EH (cell line): ENCODE results near the gene CACNA2D3.
A peak's percentile ranks its signal among the peaks of the same experiment; 100 is the strongest.

Source experiments
- DNase-seq: peaks from one replicate; pipeline ENCODE4 v3.0.0-alpha.2; 2015; ENCODE audit warnings: low read depth

CACNA2D3 gene

DNA sequence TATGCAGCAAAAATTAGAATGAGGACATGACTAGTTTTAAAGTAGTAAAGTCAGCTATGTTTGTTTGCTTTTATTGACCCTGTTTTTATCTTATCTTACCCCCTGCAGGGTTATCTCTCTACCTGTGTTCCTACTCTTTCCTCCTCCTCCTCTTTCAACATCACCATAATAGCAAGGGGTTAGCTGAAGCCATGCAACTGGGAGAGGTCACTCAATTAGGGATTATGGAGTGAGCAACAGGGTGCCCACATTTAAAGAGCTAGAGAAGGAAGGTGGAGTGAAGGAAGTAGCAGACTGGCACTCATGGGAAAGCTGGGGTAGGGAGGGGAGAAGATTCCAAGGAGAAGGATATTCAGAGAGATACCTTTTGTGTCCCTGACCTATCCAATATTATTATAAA, 679.6 kb downstream of the CACNA2D3 start:
- no peak for DNase-seq

DNA sequence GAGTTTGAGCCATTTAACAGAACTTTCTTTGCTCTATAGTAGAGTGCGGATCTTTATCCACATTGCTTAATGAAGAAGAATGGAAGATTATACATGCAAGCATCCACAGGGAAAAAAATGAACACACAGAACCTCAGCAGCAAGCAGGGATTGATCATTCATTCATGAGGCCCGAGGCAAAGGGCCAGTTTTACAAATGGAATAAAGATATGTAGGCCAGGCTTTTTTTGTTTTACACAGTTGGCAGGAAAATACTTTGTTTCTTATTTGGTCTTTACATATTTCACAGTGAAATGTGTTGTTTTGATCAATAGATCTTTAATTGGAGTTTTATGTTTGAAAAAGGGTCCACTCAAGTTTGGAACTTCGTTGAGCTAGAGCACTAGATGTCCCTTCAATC, 688.0 kb downstream of the CACNA2D3 start:
- DNase-seq = no peak

DNA sequence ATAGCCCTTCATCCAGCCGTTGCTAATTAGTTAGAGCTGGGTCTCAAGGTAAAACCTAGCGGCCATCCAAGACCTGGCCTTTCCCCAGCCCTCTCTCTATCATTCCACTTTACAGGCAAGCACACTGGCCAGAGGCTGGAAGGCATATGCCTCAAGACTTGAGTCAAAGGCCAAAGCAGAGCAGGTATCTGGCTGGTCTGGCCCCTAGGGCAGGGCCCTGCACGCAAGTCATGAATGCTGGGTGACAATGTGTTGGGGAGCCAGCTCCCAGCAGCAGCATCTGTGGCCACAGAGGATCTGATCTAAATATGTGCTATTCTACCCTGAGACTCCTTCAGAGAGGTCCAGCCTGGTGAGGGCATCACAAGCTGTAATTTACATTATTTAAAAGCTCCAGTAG, 691.9 kb downstream of the CACNA2D3 start:
- no peak for DNase-seq

DNA sequence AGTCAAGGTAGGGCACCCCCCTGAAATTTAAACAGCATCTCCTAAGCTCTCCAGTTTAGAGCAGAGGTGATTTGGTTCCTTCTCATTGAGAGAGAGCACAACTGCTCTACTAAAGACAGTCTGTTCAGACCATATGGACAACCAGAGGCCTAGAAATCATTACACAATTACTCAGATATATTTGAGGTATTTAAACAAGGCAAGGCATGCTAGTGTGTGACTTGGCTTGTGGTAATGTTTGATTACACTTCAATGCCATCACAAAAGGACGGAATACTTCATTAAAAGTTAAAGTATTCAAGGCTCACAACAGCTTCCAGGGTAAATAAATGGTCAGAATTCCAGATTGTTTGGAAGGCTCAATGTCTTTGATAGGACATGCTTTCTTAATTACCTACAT, 695.3 kb downstream of the CACNA2D3 start:
- peak; percentile 85 for DNase-seq

DNA sequence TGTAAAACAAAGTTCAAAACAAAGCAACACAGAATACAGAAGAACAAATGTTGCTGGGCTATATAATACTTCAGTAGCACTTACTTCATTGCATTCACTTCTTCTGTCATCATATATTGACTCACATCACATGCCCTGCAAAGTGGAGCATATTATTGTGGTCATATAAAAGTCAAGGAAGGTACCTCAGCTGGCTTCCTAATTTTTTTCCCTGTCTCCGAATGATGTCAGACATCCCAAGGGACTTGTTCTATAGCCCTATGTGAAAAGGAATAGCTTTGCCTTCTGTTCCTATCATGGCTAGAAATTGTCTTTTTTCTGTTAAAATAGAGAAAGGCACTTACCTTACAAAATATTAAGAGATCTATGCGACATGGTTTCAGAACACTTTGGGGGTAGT, 696.1 kb downstream of the CACNA2D3 start:
- peak; percentile 22 for DNase-seq

DNA sequence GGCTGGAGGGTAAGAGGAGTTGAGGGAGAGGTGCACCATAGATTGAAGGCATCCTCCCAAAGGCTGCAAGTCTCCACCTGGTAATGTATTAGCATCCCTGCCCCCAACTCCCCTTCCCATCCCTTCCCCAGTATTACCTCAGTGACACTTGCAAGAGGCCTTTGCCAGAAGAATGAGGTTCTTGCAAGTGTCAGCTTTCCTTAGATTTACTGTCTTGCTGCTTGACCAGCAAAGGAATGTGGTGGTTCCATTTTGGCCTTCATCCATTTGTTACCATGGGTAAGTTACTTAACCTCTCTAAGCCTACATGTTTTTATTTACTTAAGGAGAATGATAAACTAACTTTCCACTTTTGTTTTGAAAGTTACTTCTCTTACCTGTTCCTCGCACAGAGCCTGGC, 696.6 kb downstream of the CACNA2D3 start:
- DNase-seq = peak; percentile 54

DNA sequence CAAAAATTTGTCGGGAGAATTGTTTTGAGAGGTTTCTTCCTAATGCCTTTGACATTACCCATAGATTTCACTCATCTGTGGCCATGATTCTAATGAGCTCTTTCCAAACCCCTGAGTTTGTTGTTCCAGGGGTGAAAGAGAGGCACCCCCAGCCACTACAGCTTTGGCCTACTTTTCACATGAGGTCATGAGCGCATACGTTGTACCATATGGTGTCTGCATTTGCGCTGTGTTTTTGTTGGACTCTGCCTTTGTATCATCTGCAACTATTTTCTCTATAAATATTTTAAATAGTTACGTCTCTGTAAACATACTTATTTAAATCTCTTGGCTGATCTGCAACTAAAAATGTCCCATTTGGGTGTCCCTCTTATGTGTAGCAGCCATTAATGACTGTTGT, 697.6 kb downstream of the CACNA2D3 start:
- peak; percentile 72 for DNase-seq

DNA sequence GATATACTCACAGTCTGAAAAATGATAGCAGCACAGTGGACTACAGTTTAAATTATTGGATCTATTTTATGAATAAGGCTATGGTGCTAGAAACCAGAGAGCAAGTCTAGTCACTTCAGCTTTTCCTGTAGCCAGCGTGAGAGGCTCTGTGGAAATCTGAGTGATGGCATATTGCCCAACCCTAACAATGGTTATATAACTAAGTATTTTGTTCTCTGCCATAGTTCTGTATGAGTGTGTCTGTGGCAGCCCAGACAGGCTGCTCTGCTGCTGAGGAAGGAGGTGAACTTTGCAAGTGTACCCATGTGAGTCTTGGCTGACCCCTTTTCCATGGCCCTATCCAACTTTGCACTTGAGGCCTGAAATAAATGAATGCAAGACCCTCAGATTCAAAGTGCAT, 699.9 kb downstream of the CACNA2D3 start:
- peak; percentile 69 for DNase-seq

DNA sequence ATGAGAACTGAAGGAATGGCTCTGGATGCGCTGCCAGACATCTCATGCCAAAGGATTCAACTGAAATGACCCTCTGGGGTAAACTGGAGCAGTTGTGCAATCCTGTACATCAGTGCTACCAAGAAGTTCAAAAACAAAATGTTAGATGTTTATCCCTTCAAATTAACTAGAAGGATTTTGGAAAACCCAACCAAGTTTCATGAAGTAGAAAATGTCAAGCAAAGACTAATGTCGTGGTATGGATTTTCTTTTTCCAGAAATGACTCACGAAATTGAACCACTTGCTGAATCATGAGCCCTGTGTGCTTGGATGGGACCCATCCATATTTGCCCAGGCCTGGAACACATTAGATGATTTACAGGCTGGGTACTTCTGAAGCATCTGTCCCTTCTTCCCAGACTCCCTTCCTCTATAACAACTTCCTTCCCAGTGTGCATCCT, 703.9 kb downstream of the CACNA2D3 start:
- peak; percentile 78 for DNase-seq

DNA sequence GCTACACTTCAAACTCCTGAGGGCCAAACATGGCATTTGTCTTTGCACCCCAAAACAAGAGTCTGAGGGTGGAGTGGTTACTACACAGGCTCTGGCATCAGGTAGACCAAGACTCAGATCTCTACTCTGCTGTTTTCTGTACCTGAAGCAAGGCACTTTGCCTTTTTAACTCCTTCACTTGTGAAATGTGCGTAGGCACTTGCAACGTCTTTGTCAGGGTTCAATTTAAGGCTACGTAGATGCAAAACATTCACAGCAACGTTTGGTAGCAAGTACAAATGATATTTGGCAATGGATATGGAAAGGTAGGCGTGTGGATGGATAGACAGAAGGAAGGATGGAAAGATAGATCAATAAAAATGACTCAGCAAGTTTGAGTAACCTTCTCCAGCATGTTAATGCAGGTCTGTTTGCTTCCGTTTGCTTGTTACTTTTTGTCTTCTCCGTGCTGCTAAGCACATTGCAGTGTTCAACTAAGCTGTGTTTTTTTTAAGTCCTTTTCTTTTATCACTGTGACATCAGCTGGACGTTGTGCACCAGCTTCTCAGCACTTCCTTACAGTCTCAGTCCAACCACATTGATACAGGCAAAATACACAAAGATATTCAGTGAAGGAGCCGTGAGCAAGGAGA, 704.8 kb downstream of the CACNA2D3 start:
- DNase-seq = peak; percentile 17

DNA sequence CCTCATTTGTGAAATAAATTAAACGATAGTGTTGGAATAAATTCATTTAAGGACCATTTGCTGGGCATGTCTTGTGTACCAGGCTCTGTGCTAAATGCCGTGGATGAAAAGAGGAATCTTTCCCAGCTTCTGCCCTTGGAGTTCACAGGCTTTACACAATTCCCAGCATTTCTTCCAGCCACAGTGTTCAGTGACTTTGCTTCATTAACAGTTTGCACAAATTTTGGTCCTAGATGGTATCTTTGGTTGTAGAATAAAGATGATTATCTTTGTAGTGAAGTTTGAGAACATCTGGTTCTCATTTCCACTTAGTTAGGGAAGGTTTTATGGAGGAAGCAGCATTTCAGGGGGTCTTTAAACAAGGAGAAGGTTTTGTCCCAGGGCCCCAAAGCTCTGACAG, 705.4 kb downstream of the CACNA2D3 start:
- peak; percentile 75 for DNase-seq

DNA sequence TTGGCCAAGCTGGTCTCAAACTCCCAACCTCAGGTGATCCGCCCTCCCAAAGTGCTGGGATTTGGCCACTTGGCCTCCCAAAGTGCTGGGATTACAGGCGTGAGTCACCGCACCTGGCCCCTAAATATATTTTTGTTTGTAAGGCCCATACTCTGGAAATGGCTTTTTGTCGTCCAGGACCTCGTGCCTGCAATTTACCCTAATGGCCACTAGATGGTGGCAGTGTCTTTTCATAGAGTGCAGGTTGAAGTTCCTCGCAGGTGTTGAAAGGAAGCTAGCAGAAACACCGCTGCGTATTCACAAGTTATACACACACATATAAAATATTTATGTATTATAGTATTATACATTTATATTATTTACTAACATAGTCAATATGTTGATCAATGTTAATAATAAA, 708.3 kb downstream of the CACNA2D3 start:
- peak; percentile 26 for DNase-seq

DNA sequence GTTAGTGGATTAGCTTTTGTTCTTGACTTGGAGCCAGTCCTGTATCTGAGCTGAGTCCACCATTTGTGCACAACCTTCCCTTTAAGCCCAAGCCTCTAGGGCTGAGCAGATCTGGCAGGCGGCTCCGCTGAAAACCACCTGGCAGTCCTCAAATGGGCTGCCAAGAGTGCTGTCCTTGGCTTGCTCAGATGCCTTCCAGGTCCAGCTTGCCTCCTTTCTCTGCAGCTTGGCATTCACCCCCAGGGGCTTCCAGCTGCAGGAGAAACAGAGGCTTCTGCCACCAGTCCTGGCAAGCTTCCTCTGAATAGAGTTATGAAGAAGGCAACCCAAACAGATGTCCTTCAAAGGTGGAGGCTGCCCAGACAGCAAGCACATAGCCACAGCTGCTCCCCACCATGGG, 708.8 kb downstream of the CACNA2D3 start:
- DNase-seq = no peak

DNA sequence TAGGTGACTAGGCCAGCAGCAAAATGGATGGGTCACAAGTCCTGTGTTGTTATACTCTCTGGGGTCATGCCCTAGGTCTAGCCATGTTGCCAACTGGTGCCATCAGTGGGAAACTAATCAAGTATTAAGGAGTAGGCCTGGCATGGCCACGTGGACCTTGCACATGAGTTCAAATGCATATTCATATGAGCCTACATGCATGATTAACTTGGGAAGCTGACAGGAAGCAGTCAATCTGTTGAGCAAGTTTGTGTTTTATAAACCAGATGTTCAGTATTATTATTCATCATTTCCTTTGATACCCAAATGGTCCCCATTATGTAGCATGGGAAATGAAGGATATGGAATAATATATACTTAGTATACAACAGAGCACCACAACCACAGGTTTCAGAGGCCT, 710.5 kb downstream of the CACNA2D3 start:
- DNase-seq = no peak

DNA sequence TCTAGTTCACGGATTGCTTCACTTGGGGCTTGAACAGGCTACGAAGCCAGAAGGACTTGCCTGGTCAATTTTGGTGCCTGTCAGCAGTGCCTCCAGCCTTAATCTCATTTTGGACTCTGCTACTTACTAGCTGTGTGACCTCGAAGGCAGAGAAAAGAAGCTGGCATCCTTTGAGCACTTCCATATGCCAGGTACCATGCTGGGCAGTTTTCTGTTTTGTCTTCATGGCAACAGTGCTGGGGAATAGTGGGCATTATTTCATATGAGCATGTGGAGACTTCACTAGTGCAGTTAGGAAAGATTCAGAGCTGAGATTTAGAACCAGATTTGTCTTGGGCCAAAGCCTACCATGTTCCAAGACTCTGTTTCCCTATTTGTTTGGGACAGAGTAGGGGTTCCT, 713.3 kb downstream of the CACNA2D3 start:
- DNase-seq = no peak

DNA sequence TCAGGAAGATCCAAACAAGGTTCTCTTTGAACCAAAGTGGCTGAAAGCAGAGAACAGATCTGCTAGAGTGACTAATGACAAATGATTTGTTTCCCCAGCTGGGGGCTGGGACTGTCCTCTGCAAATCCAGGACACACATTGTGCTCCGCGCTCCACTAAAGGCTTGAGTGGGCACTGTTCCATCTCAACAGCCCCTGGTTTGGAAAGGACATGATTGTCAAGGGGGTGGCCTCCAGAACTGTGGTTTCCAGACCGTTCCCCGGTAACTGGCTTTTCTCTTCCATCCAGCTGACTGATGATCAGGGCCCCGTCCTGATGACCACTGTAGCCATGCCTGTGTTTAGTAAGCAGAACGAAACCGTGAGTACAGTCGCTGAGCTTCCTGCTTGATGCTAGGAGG, 714.5 kb downstream of the CACNA2D3 start:
- DNase-seq = no peak

DNA sequence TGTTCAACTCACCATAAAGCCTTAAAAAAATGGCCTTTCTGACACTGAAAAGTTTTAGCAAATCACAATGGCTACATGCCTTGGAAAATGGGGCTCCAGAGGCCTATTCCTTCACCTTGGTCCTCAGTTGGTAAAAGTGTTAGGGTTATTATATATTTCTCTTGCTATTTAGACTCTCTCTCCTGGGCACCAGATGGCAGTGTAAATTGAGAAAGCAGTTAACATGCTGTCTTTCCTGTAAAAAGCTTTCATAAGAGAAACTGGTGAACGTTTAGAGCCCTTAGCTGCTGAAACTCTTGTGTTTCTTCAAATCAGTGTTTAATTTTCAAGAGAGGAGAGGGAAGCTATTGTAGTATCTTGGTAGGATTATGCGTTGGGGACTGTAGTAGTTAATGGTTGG, 715.6 kb downstream of the CACNA2D3 start:
- DNase-seq = peak; percentile 52

DNA sequence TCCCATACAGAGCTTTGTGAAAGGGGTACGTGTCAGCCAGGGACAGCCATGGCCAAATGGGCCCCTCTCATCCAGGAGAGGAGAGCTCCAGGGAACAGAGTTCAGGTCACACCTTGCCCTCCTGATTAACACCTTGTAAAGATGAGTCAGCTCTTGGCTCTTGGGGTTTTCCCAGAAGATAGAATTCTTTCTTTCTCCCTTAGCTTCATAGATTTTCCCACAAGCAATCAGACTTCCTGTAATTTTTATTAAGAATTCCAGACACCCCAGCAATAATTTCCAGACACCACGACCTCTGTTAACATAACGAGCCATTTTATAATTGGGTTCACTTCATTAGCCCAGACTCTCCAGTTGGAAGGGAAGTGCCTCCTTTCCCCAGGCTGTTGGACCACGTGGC, 719.1 kb downstream of the CACNA2D3 start:
- no peak for DNase-seq

DNA sequence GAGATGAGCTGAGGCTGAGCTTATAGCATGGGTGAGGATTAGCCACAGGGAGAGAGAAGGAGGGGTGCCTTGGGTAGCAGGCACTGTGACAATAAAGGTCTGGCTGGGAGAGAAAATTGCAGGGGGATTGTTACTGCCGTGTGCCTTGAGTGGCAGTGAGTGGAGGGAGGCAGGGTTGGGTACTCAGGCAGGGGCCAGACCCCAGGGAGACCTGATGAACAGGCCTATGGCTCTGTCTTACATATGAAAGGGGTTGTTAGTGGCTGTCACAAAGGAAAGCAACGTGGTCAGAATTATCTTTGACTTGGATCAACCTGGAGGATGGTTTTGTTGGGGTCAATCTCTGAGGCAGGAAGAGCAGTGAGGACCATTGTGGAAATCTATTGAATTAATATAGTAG, 721.0 kb downstream of the CACNA2D3 start:
- DNase-seq = no peak

DNA sequence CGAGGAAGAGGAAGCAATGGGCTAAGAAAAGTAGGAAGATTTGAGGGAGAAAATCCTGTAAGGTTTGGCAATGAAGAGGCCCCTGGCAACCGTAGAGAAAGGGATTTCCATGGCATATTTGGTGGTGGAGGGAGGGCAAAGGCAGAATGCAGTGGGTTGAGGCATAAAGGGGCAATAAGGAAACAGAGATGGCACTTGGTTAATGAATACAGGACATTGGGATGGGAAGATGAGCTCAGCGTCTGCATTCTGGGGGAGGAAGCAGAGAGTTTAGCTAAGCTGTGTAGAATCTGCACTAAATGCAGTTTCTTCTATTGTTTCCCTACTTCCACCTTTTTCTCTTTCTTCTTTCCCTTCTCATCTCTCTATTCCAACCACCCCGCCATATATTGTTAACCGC, 721.9 kb downstream of the CACNA2D3 start:
- DNase-seq = no peak

DNA sequence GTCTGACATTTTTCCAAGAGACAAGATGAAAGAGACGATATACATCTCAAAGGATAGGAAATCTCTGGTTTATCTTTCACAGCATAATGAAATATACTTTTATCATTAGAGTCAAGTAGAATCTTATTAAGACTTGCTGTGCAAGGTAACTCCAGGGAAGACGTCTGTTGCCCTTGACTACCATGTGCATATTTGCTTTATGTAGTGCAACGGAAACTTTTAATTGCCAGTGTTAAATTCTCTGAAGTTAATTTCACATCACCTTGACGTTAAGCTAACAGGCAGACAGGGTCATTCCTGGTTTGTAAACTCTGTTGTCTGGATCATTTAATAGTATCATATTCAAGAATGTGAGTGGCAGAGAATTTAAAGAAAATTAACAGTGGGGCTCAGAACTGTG, 722.7 kb downstream of the CACNA2D3 start:
- no peak for DNase-seq

DNA sequence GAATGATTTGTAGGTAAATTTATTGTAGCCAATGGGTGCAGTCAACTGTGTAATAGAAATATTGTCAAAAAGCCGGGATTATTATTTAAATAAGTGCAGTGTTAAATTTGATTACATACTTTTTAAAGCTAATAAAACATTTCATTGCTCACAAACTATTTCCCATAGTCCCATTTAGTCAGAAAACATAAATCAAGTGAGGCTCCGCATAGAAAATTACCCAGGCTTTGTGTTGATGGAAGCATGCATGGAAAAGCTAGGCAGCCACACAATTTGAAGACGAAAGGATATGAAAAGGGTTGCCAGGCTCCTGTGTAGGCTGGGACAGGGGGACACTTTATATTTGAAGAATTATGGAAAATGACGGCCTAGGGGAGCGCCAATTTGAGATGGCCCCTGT, 723.2 kb downstream of the CACNA2D3 start:
- DNase-seq = no peak

DNA sequence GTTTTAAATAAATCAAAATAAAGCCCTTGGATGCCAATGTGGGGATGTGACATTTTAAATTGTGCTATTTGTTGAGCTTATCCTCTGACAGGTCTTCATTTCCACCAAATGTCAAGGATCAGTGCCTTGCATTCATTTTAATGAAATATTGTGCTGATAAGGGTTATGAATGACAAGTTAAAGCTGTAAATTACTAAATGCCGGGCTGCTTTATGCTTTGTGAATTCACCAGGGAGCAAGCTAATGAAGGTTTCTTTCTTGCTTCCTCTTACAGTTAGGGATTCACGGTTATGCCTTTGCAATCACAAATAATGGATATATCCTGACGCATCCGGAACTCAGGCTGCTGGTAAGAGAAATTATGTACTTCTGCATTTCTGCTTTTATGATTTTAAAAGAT, 723.8 kb downstream of the CACNA2D3 start:
- DNase-seq = no peak

DNA sequence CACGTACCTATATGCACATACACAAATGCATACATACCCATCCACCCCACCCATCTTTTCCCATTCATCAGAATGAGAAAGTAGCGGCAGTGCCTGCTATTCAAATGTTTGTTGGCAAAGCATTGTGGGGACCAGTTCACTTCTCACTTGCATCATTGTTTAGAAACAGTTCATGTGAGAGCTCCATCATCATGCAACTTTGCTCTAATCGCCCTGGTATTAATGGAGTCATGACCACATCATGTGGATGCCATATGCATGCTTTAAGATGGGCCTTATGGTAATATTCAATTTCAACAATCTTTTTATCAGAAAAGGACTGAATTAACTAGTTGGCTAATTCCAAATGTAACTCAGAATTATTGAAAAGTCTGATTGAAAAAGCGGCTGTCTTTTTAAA, 725.0 kb downstream of the CACNA2D3 start:
- no peak for DNase-seq

DNA sequence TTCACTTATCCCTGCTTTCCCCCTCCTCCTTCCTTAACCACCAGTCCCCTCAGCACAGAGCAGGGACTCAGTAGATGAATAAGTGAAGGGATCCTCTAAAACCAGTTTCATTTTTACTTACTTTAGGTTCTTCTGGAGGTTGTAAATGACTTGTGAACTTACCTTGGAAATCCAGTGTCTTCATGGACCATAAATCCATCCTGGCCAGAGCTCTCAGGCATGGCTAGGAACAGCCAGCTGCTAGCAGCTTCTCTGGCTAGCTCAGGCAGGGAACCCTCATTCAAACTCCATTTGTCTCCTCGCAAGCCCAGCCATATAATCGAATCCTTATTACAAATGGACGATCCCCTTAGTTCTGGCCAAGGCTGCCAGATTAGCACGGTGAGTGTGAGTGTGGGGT, 727.0 kb downstream of the CACNA2D3 start:
- DNase-seq = no peak
